ENCODE results near the gene KIF5A. TPM values are rescaled to one million over a fixed set of nuclear protein-coding genes. Genes with fewer than 3 reads are reported as not detected.

Gene KIF5A
- total and polyA plus RNA-seq, 2 of the 13 experiments (the other 11 are each of a cell fraction or from before 2014, with no cell fraction given) = 1.6 to 11.9 TPM

- TF ChIP-seq YEATS2 (CRISPR knock-in tag; IDR thresholded peaks at IDR 0.05; ENCODE audit: borderline replicate concordance) = no peak
- TF ChIP-seq ATF4 (CRISPR knock-in tag; IDR thresholded peaks at IDR 0.05) = no peak
- no peak for TF ChIP-seq TMF1 (CRISPR knock-in tag; IDR thresholded peaks at IDR 0.05; ENCODE audit: low read depth)
- TF ChIP-seq, protein P1, sequence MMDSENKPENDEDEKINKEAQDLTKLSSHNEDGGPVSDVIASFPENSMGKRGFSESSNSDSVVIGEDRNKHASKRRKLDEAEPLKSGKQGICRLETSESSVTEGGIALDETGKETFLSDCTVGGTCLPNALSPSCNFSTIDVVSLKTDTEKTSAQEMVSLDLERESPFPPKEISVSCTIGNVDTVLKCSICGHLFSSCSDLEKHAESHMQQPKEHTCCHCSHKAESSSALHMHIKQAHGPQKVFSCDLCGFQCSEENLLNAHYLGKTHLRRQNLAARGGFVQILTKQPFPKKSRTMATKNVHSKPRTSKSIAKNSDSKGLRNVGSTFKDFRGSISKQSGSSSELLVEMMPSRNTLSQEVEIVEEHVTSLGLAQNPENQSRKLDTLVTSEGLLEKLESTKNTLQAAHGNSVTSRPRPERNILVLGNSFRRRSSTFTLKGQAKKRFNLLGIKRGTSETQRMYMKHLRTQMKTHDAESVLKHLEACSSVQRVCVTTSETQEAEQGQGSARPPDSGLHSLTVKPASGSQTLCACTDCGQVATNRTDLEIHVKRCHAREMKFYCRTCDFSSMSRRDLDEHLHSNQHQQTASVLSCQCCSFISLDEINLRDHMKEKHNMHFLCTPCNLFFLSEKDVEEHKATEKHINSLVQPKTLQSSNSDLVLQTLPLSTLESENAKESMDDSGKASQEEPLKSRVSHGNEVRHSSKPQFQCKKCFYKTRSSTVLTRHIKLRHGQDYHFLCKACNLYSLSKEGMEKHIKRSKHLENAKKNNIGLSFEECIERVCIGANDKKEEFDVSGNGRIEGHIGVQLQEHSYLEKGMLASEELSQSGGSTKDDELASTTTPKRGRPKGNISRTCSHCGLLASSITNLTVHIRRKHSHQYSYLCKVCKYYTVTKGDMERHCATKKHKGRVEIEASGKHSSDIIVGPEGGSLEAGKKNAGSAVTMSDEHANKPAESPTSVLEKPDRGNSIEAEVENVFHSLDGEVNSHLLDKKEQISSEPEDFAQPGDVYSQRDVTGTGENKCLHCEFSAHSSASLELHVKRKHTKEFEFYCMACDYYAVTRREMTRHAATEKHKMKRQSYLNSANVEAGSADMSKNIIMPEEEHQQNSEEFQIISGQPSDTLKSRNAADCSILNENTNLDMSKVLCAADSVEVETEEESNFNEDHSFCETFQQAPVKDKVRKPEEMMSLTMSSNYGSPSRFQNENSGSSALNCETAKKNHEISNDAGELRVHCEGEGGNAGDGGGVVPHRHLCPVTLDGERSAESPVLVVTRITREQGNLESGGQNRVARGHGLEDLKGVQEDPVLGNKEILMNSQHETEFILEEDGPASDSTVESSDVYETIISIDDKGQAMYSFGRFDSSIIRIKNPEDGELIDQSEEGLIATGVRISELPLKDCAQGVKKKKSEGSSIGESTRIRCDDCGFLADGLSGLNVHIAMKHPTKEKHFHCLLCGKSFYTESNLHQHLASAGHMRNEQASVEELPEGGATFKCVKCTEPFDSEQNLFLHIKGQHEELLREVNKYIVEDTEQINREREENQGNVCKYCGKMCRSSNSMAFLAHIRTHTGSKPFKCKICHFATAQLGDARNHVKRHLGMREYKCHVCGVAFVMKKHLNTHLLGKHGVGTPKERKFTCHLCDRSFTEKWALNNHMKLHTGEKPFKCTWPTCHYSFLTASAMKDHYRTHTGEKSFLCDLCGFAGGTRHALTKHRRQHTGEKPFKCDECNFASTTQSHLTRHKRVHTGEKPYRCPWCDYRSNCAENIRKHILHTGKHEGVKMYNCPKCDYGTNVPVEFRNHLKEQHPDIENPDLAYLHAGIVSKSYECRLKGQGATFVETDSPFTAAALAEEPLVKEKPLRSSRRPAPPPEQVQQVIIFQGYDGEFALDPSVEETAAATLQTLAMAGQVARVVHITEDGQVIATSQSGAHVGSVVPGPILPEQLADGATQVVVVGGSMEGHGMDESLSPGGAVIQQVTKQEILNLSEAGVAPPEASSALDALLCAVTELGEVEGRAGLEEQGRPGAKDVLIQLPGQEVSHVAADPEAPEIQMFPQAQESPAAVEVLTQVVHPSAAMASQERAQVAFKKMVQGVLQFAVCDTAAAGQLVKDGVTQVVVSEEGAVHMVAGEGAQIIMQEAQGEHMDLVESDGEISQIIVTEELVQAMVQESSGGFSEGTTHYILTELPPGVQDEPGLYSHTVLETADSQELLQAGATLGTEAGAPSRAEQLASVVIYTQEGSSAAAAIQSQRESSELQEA (CRISPR knock-in tag; IDR thresholded peaks at IDR 0.05; ENCODE audit: not compliant biosample characterization) = no peak
- no peak for TF ChIP-seq ZNF121 (CRISPR knock-in tag; IDR thresholded peaks at IDR 0.05)
- TF ChIP-seq SMC3 (IDR thresholded peaks at IDR 0.05; ENCODE audit: low read length) = no peak
- peak; percentile 63 for TF ChIP-seq GABPA (IDR thresholded peaks at IDR 0.05; ENCODE audit: low read depth, low read length)
- TF ChIP-seq GABPA (CRISPR knock-in tag; IDR thresholded peaks at IDR 0.05; ENCODE audit: low read depth) = peak; percentile 79
- peak; percentile 28; the same call in 1 of the 2 replicates for TF ChIP-seq ZFY (CRISPR knock-in tag; IDR thresholded peaks at IDR 0.05)
- TF ChIP-seq ESRRA (CRISPR knock-in tag; IDR thresholded peaks at IDR 0.05; ENCODE audit: low read depth) = no peak
- no peak for TF ChIP-seq ZNF562 (CRISPR knock-in tag; IDR thresholded peaks at IDR 0.05; ENCODE audit: borderline replicate concordance)
- TF ChIP-seq, protein P2, sequence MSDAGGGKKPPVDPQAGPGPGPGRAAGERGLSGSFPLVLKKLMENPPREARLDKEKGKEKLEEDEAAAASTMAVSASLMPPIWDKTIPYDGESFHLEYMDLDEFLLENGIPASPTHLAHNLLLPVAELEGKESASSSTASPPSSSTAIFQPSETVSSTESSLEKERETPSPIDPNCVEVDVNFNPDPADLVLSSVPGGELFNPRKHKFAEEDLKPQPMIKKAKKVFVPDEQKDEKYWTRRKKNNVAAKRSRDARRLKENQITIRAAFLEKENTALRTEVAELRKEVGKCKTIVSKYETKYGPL (CRISPR knock-in tag; IDR thresholded peaks at IDR 0.05) = no peak
- TF ChIP-seq ZEB1 (IDR thresholded peaks at IDR 0.05; ENCODE audit: insufficient replicate concordance, low read depth) = peak; percentile 95
- TF ChIP-seq, protein P3, sequence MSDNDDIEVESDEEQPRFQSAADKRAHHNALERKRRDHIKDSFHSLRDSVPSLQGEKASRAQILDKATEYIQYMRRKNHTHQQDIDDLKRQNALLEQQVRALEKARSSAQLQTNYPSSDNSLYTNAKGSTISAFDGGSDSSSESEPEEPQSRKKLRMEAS (IDR thresholded peaks at IDR 0.05) = peak; percentile 84
- TF ChIP-seq, protein P4, sequence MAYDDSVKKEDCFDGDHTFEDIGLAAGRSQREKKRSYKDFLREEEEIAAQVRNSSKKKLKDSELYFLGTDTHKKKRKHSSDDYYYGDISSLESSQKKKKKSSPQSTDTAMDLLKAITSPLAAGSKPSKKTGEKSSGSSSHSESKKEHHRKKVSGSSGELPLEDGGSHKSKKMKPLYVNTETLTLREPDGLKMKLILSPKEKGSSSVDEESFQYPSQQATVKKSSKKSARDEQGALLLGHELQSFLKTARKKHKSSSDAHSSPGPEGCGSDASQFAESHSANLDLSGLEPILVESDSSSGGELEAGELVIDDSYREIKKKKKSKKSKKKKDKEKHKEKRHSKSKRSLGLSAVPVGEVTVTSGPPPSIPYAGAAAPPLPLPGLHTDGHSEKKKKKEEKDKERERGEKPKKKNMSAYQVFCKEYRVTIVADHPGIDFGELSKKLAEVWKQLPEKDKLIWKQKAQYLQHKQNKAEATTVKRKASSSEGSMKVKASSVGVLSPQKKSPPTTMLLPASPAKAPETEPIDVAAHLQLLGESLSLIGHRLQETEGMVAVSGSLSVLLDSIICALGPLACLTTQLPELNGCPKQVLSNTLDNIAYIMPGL (CRISPR knock-in tag; IDR thresholded peaks at IDR 0.05; ENCODE audit: borderline replicate concordance in 1 of 2, low read depth in 1 of 2) = 0 out of 4 replicates have a peak, but pooled peaks of 1 of the 2 experiments have one; percentile 53
These were observed 41.3 kb downstream of the KIF5A start, which contains the start of gene PIP4K2C (continued) for GRCh38 chr12:57590864-57591781.
